ENCODE results near the gene BCAS4.

DNA sequence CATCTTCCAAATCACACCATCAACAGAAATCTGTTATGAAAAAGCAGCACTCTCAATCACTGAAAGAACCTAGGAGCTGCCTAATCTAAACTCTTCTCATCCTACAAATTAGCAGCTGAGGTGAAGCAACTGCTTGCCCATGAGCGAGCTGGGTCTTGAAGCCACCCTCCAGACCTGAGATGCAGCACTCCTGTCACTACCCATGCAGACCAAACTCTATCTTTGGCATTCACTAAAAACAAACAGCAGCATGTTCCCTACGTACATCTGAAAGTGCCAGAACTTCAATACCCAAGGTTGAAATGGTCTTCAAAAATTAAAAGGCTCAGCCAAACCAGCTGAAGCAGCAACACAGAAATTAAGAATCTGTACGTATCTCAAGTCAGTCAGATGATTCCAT, 122.1 kb downstream of the BCAS4 start:
- no peak for TF ChIP-seq CTCF (conservative IDR thresholded peaks at IDR 0.05)
- TF ChIP-seq EZH2 (IDR thresholded peaks at IDR 0.05; ENCODE audit: low read depth), result no peak

All from PC-9 (cell line).